Measurements from ENCODE around the gene CTXN2.

GRCh38 chr15:48221261-48221660 lies 29.8 kb downstream of the CTXN2 start:
- no peak for TF ChIP-seq EZH2phosphoT487 (conservative IDR thresholded peaks at IDR 0.05; ENCODE audit: low read length)
- TF ChIP-seq, protein P1, sequence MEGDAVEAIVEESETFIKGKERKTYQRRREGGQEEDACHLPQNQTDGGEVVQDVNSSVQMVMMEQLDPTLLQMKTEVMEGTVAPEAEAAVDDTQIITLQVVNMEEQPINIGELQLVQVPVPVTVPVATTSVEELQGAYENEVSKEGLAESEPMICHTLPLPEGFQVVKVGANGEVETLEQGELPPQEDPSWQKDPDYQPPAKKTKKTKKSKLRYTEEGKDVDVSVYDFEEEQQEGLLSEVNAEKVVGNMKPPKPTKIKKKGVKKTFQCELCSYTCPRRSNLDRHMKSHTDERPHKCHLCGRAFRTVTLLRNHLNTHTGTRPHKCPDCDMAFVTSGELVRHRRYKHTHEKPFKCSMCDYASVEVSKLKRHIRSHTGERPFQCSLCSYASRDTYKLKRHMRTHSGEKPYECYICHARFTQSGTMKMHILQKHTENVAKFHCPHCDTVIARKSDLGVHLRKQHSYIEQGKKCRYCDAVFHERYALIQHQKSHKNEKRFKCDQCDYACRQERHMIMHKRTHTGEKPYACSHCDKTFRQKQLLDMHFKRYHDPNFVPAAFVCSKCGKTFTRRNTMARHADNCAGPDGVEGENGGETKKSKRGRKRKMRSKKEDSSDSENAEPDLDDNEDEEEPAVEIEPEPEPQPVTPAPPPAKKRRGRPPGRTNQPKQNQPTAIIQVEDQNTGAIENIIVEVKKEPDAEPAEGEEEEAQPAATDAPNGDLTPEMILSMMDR (IDR thresholded peaks at IDR 0.05; ENCODE audit: insufficient read depth, low read length, poor library complexity, severe bottlenecking): no peak
